NCI-H2107 treated with DMSO at 0.1 percent for 48 hours (cell line): Measurements from ENCODE around the gene MYL3.
"Not testable (repeated sequence)": the region's sequence is repeated elsewhere in the genome, so short reads cannot be mapped to it uniquely, and the experiment has no call there.

Experiments used
- DNase-seq: peaks from one replicate; lab custom pipeline; 2025; ENCODE audit not compliant: unreplicated experiment; lab: John Stamatoyannopoulos, UW

MYL3 gene

GRCh38 chr3:46831316-46831715, 31.9 kb downstream of the MYL3 start:
- DNase-seq: no peak

- DNase-seq: no peak
These were observed 32.4 kb downstream of the MYL3 start for GRCh38 chr3:46830801-46831200.

GRCh38 chr3:46829699-46830208, 33.5 kb downstream of the MYL3 start:
- no peak for DNase-seq

- no peak for DNase-seq
These were observed 37.8 kb downstream of the MYL3 start for GRCh38 chr3:46825450-46825849.

GRCh38 chr3:46824211-46824970, 38.9 kb downstream of the MYL3 start:
- DNase-seq: no peak

- DNase-seq: not testable (repeated sequence)
These were observed 39.9 kb downstream of the MYL3 start for GRCh38 chr3:46823314-46823713.

- DNase-seq: no peak
These were observed 41.7 kb downstream of the MYL3 start for GRCh38 chr3:46821553-46821952.

- DNase-seq: no peak
These were observed 42.4 kb downstream of the MYL3 start for GRCh38 chr3:46820852-46821251.

- DNase-seq: no peak
These were observed 50.9 kb downstream of the MYL3 start for GRCh38 chr3:46812237-46812791.

- DNase-seq: no peak
These were observed 51.5 kb downstream of the MYL3 start for GRCh38 chr3:46811615-46812236.

GRCh38 chr3:46808766-46809165, 54.5 kb downstream of the MYL3 start:
- DNase-seq: not testable (repeated sequence)
